Cardiac septum (tissue), 1 donor: ENCODE data around the gene ZWILCH. TPM values are rescaled to one million over a fixed set of nuclear protein-coding genes. Genes with fewer than 3 reads are reported as not detected.

Experiments
- DNase-seq: peaks from one replicate; pipeline ENCODE4 v3.0.0-alpha.2; 2020; ENCODE audit warnings: low spot score
- intact Hi-C: fragments of 100-400 bp; cut with DNase I; formaldehyde crosslinking; loops from one replicate; pipeline ENCODE4 v1.14.0; 2022
- total RNA-seq: library from RNA; stranded (reverse); fragmentation: NEBNext Ultra II Directional; extraction: Animal tissue kit (Norgen Biotek cat#: 25700); gene quantifications from one replicate; pipeline ENCODE4 v1.2.1, GENCODE V29; 2021
- donor health status: DM: no; HTN: no; CAD: no.

The ZWILCH gene
- total RNA-seq, 1 donor from 2014 or later, result 3.7 TPM

DNA sequence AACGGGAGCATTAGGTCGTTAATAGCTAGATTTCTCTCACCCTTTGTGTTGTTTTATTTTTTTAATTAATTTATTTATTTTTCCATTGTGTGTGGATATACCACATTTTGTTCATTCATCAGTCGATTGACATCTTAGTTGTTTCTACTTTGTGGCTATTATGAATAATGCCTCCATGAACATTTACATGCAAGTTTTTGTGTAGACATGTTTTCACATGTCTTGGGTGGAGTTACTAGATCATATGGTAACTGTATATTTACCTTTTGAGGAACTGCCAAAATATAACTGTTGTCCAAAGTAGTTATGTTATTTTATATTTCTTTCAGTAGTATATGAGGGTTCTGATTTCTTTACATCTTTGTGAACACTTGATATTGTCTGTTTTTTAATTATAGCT lies 18.8 kb downstream of the ZWILCH start:
- no peak for DNase-seq
- intact Hi-C loops, result no loop called here

DNA sequence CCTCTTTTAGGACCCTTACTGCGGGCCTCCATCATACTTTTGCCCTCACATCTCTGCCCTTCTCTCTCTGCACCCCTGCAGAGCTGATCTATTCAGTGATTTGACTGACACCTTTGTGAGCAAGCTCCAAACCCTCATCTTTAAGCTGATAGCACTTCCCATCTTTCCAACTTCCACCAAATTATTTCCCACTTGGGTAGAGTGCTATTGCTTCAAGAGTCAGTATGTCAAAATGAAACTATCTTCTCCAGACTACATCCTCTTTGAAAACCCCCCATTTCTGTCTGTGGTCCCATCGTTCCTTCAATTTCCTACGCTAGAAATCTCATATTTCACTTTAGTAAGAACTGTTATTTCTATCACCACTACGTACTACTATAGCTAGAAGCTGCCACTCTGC lies 19.7 kb downstream of the ZWILCH start:
- DNase-seq, result no peak
- intact Hi-C loops, result no loop called here

DNA sequence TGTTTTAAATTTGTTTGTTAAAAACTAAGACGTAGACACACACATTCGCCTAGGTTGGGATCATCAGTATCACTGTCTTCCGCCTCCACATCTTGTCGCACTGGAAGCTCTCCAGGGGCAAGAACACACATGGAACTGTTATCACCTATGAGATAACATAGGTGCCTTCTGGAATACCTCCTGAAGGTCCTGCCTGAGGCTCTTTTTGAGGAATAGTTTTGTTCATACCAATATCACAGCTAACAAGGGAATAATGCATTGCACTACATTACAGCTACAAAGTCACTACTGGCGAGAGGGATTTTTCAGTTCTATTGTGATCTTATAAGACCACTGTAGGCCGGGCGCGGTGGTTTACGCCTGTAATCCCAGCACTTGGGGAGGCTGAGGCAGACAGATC lies 29.9 kb downstream of the ZWILCH start:
- intact Hi-C loops, result no loop called here

DNA sequence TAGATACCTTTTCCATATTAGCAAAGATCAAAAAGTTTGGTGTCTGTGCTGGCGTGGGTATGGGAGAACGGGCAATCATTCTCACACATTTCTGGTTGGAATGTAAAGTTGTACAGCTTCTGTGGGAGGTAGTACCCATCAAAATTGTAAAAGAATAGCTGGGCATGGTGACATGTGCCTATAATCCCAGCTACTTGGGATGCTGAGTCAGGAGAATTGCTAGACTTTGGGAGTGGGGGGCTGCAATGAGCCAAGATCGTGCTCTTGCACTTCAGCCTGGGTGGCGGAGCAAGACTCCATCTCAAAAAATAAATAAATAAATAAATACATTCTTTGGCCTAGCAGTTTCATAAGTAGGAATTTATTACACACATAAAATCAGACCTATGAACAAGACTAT lies 37.8 kb downstream of the ZWILCH start:
- intact Hi-C loops, result no loop called here
- no peak for DNase-seq

More for the DNA sequence above, 29.9 kb downstream of the ZWILCH start:
- DNase-seq, result no peak

DNA sequence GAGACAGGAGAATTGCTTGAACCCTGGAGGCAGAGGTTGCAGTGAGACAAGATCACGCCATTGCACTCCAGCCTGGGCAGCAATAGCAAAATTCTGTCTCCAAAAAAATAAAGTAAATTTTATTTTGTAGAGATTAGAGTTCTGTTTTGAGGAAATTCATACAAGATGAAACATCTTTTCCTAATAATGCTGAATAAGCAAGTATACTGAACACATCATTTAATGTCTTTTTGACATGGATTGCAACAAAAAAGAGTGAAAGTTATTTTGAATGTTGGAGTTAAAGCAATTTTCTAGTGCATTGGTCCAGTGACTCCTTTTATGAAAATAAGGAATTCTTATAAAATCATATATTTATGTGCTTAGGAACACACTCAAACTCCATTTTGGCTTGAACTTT lies 40.1 kb downstream of the ZWILCH start:
- intact Hi-C loops, result no loop called here
- no peak for DNase-seq

DNA sequence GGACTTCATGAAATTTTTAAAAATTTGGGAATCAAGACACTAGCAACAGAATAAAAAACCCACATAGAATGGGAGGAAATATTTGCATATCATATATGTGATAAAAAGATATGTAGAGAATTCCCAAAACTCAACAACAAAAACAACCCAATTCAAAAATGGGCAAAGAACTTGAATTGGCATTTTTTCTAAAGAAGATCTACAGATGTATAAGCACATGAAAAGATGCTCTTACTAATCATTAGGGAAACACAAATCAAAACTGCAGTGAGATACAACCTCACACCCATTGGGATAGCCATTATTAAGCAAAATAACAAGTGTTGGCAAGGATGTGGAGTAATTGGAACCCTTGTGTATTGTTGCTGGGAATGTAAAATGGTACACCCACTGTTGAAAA lies 50.6 kb downstream of the ZWILCH start:
- intact Hi-C loops, result no loop called here
- no peak for DNase-seq

DNA sequence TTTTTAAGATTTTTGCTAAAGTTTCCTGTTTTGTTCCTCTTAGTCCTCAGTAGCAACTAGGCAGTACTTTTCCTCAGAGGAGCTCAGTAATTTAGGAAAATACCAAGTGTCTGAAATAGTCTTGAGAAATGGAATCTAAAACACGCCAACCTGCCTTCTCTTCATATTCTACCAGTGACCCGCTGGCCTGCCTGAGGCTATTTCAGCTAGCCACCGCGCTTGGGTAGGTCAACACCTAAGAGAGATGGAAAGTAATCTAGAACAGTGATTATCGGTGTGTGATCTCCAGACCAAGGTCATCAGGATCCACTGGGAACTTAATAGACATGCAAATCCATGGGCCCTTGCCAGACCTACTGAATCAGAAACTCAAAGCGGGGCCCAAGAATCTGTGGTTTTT lies 53.1 kb downstream of the ZWILCH start:
- DNase-seq, result no peak
- intact Hi-C loops, result no loop called here

DNA sequence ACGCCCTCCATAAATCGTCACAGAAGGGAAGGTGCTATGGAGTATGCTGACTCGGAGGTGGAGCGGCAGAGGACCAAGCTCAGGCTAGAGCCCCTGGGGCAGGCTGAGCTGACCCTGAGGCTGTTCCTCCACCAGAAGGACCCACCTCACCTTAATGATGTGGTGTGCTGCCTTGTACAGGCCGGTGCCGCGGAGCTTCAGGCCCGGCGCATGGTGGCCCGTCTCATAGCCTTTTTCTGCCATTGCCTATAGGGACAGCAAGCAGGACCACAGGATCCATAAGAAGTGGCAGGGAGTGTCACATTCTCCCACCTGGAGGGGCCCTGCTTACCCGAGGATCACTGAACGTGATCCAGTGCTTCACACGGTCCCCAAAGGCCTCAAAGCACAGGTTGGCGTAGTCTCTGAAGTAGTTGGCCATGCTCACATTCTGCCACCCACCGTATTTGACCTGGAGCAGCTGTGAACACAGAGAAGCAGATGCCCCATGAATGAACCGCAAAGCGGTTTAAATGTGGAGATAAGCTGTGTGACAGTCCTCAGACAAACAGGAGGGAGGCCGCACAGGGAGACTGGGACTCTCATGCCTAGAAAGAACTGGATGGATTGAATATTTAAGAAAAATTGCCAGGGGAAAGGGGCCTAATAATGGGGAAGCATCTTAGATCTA lies 55.9 kb downstream of the ZWILCH start:
- DNase-seq, result no peak
- intact Hi-C loops, result no loop called here

DNA sequence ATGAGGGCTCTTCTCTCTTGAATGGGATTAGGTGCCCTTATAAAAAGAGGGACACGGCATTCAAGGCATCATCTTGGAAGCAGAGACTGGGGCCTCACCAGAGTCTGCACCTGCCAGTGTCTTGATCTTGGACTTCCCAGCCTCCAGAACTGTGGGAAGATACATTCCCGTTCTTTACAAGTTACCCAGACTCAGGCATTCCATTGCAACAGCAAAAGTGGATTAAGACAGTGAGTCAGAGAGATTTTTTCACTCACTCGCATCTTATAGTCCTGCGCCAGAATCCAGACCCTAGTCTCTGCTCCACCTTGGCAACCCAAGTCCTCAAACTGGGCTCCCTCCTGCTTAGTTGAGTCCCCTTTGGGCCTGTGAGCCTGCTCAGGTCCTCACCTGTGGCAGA lies 58.0 kb downstream of the ZWILCH start:
- no peak for DNase-seq
- intact Hi-C loops, result no loop called here

DNA sequence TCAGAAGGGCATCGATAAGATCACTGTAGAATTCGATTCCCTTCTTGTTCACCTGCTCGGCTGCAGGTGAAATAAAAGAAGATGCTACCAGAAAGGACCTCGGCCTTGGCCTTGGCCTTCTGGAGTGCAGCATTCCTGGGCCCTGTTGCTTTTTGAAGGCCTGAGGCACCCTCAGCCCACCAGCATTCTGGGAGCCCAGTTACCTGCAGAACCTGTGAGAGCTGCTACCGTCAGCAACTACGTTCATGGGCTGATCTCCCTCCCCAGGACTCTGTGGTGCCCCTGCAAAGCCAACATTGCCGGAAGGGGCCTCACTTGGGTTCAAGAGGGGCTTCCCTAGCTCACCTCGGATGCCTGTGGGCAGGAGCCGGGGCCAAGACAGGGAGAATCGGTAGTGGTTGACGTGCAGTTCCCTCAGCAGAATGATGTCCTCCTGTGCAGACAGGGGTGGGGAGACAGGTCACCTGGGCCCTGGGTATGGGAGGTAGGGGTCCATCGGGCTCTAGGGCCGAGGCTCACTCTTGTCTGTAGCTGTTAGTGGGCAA lies 58.5 kb downstream of the ZWILCH start:
- intact Hi-C loops, result no loop called here
- no peak for DNase-seq

DNA sequence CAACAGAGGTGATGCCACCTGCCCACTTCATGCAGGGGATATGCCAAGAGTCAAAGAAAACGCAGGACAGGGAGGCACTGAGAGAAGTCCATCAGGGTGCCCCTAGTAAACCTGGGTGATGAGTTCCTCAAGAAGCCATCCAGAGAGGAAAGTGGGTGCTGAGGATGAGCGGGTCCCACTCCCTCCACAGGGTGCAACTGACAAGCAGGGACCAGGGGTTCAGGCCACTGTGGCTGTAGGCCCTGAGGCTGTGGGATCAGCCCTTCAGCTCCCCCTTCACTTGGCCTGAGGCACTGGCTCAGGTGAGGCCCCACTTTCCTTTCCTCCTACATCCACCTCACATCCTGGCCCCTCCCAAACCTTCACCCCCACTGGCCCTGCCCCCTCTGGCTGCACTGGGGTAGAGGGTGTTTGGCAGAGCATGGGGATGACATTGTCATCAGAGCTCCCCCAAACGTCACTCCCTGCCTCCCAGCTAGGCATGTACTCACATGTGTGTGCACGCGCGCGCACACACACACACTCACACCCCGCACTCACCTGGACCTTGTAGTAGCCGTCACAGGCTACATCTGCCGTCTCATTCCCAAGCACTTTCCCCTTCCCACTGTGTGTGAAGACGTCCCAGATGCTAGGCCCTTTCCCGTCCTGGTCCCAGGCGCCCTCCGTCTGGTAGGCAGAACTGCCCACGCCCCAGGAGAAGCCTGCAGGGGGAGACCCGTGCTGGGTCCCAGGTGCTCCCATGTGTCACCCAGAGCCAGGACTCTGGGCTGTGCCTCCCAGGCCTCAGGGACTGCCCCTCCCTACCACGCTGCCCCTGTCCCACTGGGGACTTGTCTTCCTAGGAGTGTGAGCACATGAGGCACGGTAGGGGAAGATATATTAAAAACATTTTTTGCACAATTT lies 59.3 kb downstream of the ZWILCH start:
- intact Hi-C loops, result no loop called here
- DNase-seq, result no peak

DNA sequence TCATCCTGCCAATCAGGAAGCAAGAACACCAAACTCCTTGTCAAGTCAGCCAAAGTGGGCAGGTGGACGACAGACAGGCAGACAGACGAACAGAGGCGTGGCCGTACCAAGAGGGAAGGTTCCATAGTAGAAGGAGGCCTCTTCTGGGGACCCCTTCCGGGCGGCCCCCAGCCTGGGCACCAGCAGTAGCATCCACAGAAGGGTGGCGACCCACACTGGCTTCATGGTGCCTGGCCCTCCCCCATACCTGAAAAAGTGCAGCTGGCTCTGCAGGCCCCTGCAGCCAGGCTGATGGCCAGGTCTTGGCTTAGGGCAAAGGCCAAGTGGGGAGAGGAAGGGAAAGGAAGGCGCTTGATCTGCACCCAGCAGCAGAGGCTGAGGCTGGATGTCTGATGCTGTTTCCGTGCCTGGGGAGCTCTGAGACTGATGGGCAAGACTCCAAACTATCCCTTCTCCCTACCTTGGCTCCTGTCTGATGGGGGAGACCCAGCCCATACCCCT lies 60.1 kb downstream of the ZWILCH start:
- no peak for DNase-seq
- intact Hi-C loops, result no loop called here

DNA sequence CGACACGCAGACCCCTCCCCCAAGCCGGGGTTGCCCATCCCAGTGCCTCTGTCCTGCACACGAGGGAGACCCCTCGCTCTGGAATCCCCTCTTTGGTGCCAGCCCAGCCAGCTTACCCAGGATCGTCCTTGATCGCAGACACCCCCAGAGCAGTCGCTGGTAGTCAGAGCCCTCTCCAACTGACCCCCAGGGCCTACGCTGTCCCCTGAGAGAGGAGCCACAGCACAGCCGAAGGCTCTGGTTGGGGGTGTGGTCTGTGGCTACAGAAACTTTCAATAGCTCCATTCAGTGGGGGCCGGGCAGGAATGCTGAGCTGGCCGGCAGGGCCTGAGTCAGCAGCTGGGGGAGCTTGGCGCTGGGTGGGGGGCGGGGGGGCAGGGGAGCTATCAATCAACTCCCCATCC lies 60.6 kb downstream of the ZWILCH start, which contains the start of gene LCTL:
Gene LCTL, minus strand, starts transcription at position 258 of the 404 bp plus-strand sequence. CDS start 633 bp downstream, outside the sequence.
- DNase-seq, result no peak
- intact Hi-C loops, result no loop called here

DNA sequence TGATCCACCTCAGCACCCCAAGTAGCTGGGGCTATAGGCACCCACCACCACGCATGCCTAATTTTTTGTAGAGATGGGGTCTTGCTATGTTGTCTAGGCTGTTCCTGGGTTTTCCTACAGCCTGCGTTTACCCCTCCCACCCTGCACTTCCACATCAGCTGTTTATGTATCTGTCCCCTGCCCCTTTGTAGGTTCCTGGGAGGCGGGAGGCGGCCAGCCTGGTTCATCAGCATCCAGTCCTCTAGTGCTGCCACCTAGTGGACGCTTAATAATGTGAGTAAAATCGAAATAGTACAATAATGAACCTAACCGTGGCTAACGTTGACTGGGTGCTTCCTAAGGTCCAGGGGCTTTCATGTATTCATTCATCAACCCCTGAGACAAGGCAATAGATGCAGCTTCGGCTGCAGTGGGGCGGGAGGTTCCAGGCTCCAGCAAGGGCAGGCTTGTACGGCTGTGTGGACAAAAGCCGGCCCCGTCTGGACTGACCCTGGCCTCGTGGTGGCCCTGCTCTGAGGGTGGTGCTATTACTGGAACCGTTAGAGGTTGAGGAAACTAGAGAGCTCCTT lies 61.9 kb downstream of the ZWILCH start:
- DNase-seq, result no peak
- intact Hi-C loops, result no loop called here

DNA sequence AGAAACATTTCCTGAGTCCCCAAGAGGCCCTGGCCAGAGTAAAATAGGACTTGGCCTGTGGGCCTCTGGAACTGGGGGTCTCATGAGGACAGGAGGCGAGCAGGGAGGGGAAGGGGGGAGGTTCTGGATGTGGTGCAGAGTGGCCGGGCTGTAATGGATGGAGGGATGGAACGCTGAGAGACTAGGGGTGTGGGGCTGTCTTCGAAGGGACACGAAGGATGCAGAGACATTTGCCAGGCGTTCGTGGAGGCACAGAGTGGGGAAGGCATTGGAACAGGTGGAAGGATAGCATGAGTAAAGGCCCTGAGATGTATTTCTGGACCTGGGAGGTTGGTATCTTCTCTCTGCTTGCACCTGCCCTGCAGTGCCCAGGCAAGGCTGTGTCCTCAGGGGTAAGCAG lies 62.8 kb downstream of the ZWILCH start:
- intact Hi-C loops, result no loop called here

DNA sequence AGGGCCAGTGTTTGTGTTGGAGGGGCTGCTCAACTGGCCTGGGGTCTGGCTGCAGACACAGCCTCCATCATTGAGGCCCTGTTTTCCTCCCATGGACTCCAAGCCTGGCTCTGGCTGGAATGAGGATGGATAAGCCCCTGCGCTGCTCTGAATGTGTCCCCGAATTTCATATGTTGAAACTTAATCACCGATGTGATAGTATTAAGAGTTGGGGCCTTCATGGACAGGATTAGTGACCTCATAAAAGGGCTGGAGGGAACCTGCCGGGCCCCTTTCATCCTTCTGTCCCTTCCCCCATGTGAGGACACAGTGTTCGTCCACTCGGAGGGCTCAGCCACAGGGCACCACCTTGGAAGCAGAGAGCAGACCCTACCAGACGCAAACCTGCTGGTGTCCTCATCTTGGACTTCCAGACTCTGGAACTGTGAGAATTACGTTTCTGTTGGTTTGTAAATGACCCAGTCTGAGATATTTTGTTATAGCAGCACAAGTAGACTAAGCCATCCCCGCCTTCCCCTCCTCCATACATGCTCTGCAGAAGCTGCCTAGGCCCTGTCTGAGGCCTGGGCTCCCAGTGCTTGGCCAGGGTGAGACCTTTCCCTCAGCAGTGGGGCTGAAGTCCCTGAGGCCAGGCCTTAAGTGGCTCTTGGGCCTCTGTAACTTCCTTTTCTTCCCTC lies 64.5 kb downstream of the ZWILCH start:
- no peak for DNase-seq

More for the DNA sequence above, 62.8 kb downstream of the ZWILCH start:
- no peak for DNase-seq

DNA sequence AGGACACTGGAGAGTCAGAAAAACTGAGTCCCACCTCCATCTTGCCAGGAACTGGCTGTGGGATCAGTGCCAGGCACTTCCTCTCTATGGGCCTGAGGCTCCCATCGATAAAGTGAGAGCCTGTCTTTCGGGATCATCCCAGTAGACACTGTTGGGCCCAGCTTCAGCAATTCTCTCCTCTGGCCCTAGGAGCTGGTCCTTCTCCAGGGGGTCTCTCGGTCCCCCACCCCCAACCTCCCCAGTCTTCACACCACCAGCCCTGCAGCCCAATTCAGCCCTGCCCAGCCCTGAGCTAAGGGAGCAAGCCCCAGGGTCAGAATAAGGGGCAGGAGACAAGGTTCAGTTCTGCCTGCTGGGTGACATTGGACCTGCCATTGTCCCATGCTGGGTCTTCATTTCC lies 65.2 kb downstream of the ZWILCH start:
- intact Hi-C loops, result no loop called here
- no peak for DNase-seq

More for the DNA sequence above, 64.5 kb downstream of the ZWILCH start:
- intact Hi-C loops, result no loop called here

DNA sequence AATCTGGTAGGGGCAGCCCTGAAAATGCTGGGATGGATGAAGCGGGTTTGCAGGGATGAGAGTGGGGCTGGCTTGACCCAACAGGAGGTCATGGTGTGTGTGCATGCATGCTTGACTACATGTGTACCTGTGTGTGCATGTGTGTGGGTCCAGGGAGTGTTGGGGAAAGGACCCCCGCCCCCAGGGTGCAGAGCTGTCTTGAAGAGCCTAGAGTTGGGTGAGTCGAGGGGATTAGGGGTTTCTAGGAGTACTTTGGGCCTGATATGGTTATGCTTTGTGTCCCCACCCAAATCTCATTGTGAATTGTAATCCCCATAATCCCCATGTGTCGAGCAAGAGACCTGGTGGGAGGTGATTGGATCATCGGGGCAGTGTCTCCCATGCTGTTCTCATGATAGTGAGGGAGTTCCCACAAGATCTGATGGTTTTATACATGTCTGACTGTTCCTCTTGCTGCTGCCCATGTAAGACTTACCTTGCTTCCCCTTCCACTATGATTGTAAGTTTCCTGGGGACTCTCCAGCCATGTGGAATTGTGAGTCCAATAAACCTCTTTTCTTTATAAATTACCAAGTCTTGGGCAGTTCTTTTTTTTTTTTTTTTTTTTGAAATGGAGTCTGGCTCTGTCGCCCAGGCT lies 65.8 kb downstream of the ZWILCH start:
- intact Hi-C loops, result no loop called here
- no peak for DNase-seq

DNA sequence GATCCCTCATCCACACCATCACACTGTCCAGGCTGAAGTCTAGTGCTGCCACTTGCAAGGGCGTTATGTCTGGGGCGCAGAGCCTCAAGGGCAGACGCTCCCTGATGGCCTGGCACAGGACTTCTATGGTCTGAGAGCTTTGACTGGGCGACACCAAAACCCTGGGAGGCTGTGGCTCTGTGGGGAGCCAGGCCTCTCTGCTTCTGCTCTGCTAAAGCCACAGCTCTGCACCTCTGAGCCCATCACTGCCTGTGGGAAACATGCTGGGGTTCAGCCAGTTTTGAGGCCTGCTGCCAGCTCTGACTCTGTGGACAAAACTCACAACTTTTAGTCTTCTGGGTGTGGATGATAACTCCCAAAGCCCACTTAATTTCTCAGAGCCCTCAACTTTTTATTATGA lies 67.0 kb downstream of the ZWILCH start:
- no peak for DNase-seq
- intact Hi-C loops, result no loop called here
